ENCODE results near the gene WRAP73. TPM values are rescaled to one million over a fixed set of nuclear protein-coding genes. Genes with fewer than 3 reads are reported as not detected.

WRAP73 gene
- polyA plus RNA-seq, 1 experiment: 27.6 TPM

GRCh38 chr1:3672971-3673361 is 23.1 kb upstream of the WRAP73 start:
- POLR2A ChIA-PET: no interaction called here

GRCh38 chr1:3672231-3672970 is 22.5 kb upstream of the WRAP73 start:
- Histone ChIP-seq H3K36me3 (ENCODE audit: control insufficient read depth, insufficient read depth, low read length) (no peaks in the 10 kb centered on the region), H3K27me3 (ENCODE audit: control insufficient read depth, insufficient read depth, low read length) (peaks cover 5% of the 10 kb centered on the region), H3K4me3 (ENCODE audit: low read depth, low read length) (no peak overlapping the region)
- ChIA-PET CTCF (no interaction called here), POLR2A (no interaction called here)
- no peak for TF ChIP-seq CTCF (IDR thresholded peaks at IDR 0.05; ENCODE audit: insufficient read depth, low read depth, low read length)
- no peak for DNase-seq (ENCODE audit: low read depth)

More at GRCh38 chr1:3672971-3673361, 23.1 kb upstream of the WRAP73 start:
- CTCF ChIA-PET: no interaction called here
- H3K4me3 ChIP-seq (ENCODE audit: low read depth, low read length): no peak overlapping the region
- H3K27me3 ChIP-seq (ENCODE audit: control insufficient read depth, insufficient read depth, low read length): peaks cover 2% of the 10 kb centered on the region; the same call in 1 of the 2 replicates
- H3K36me3 ChIP-seq (ENCODE audit: control insufficient read depth, insufficient read depth, low read length): no peaks in the 10 kb centered on the region
- TF ChIP-seq CTCF (IDR thresholded peaks at IDR 0.05; ENCODE audit: insufficient read depth, low read depth, low read length): no peak
- DNase-seq (ENCODE audit: low read depth): no peak

GRCh38 chr1:3671371-3672180 is 21.7 kb upstream of the WRAP73 start:
- DNase-seq (ENCODE audit: low read depth): no peak
- Histone ChIP-seq H3K27me3 (ENCODE audit: control insufficient read depth, insufficient read depth, low read length) (peaks cover 5% of the 10 kb centered on the region), H3K4me3 (ENCODE audit: low read depth, low read length) (no peak overlapping the region), H3K36me3 (ENCODE audit: control insufficient read depth, insufficient read depth, low read length) (no peaks in the 10 kb centered on the region)
- POLR2A ChIA-PET: no interaction called here
- TF ChIP-seq CTCF (IDR thresholded peaks at IDR 0.05; ENCODE audit: insufficient read depth, low read depth, low read length): no peak
- CTCF ChIA-PET: interaction anchor here (0.9 kb wide), 1 partner anchor 24 kb away, joined by 3 read pairs; no protein-coding TSS in a partner anchor

- no peak for DNase-seq (ENCODE audit: low read depth)
- CTCF ChIA-PET: interaction anchor here (0.9 kb wide), 1 partner anchor 25 kb away, joined by 3 read pairs; no protein-coding TSS in a partner anchor
- no peak overlapping the region for H3K4me3 ChIP-seq (ENCODE audit: low read depth, low read length)
- H3K36me3 ChIP-seq (ENCODE audit: control insufficient read depth, insufficient read depth, low read length): no peaks in the 10 kb centered on the region
- POLR2A ChIA-PET: no interaction called here
- H3K27me3 ChIP-seq (ENCODE audit: control insufficient read depth, insufficient read depth, low read length): peaks cover 5% of the 10 kb centered on the region
- TF ChIP-seq CTCF (IDR thresholded peaks at IDR 0.05; ENCODE audit: insufficient read depth, low read depth, low read length): no peak
Observed at GRCh38 chr1:3670823-3671265, 20.9 kb upstream of the WRAP73 start.

GRCh38 chr1:3669971-3670431 is 20.1 kb upstream of the WRAP73 start:
- DNase-seq (ENCODE audit: low read depth): no peak
- H3K36me3 ChIP-seq (ENCODE audit: control insufficient read depth, insufficient read depth, low read length): no peaks in the 10 kb centered on the region
- ChIA-PET CTCF (no interaction called here), POLR2A (no interaction called here)
- peaks cover 5% of the 10 kb centered on the region for H3K27me3 ChIP-seq (ENCODE audit: control insufficient read depth, insufficient read depth, low read length)
- no peak for TF ChIP-seq CTCF (IDR thresholded peaks at IDR 0.05; ENCODE audit: insufficient read depth, low read depth, low read length)
- no peak overlapping the region for H3K4me3 ChIP-seq (ENCODE audit: low read depth, low read length)
